ENCODE results near the gene SRD5A1.

SRD5A1 gene

GRCh38 chr5:6632888-6633468 lies at the start of gene SRD5A1, which contains the start of gene NSUN2:
SRD5A1 (plus strand) TSS chr5:6633440; CDS start chr5:6633577, 137 bp downstream.
NSUN2 (minus strand) TSS chr5:6633044; CDS start chr5:6632979, 65 bp downstream.
- DNase-seq, result peak; percentile 85

GRCh38 chr5:6584101-6584645 lies 49.1 kb upstream of the SRD5A1 start:
- DNase-seq, result no peak

- DNase-seq, result no peak
Measured at GRCh38 chr5:6584727-6585126, 48.5 kb upstream of the SRD5A1 start.

GRCh38 chr5:6585168-6585567 lies 48.1 kb upstream of the SRD5A1 start:
- DNase-seq, result no peak

- no peak for DNase-seq
Measured at GRCh38 chr5:6585939-6586646, 47.1 kb upstream of the SRD5A1 start.

DNA sequence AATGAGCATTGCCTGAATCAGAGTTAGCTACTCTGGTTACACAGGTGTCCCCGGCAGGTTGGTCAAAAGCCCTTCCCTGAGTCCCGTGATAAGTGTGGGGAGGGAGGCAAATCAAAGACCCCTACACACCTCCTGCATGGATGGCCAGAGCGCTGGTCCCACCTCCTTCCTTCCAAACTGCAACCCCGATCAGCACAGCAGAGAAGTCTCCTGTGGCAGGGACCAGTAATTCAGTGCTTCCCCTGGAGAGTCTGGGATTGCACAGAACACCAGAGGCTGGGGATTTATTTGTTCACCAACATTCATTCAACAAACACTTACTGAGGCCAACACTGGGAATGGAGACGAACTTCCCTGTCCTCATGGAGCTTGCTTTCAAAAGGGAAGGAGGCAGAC lies 46.6 kb upstream of the SRD5A1 start:
- no peak for DNase-seq

- DNase-seq, result no peak
Measured at GRCh38 chr5:6587171-6587570, 46.1 kb upstream of the SRD5A1 start.

GRCh38 chr5:6590581-6590980 lies 42.7 kb upstream of the SRD5A1 start:
- DNase-seq, result no peak

GRCh38 chr5:6591671-6592288 lies 41.5 kb upstream of the SRD5A1 start:
- no peak for DNase-seq

DNA sequence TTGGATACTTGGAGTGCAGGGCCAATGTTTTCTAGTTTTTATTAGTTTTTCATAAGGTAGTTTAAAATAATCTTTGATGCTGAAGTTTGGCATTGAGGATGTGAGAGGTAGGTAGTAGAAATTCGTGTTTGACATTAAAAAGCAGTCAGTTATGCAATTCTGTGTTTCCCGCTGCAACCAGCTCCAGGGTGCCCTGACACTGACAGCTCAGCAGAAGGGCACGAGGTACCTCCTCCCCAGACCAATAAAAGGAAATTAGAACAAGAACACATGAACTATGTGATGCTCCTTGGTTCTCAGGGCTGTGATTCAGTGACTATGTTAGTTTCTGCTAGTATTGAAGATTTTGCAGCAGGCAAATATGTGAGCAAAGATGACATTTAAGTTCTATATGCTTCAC lies 40.6 kb upstream of the SRD5A1 start:
- DNase-seq, result no peak

- DNase-seq, result no peak
Measured at GRCh38 chr5:6593148-6594016, 39.9 kb upstream of the SRD5A1 start.

- DNase-seq, result no peak
Measured at GRCh38 chr5:6594066-6594465, 39.2 kb upstream of the SRD5A1 start.

DNA sequence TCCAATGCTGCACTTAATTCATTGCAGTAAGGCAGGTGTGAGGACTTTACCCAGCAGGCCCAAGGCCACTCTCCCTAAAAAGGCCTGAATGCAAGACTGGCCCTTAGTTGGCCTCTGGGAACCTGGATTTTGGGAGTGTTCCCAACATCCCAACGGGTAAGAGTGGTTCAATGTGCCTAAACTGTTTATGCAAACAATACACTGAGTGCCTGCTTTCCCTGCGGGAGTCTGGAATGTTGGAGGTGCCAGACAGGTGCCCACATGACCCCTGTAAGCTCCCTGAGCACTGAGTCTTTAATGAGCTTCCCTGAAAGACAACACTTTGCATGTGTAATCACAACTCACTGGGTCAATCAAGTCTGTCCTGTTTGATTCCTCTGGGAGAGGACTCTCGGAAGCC lies 37.8 kb upstream of the SRD5A1 start:
- DNase-seq, result no peak

GRCh38 chr5:6596388-6596787 lies 36.9 kb upstream of the SRD5A1 start:
- no peak for DNase-seq

DNA sequence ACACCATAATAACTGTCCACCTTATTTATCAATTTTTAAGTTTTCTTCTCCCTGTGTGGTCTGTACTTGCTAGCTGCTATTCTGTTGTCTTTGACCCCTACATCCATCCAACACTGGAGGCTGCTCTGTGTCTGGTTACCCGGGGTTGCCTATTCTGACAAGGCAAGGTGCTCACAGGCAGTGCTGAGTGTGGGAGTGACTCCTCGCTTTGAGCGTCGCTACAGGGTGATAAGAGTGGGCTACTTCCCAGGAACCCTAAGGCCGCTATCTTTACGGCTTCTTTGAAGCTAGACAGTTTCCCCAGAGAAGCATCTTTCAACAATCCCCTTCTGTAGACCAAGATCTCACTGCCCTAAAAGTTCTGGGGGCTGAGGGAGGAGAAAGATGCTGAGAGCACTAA lies 35.7 kb upstream of the SRD5A1 start:
- DNase-seq, result no peak

- no peak for DNase-seq
Measured at GRCh38 chr5:6598351-6598900, 34.8 kb upstream of the SRD5A1 start.

GRCh38 chr5:6599739-6600138 lies 33.5 kb upstream of the SRD5A1 start:
- DNase-seq, result no peak

DNA sequence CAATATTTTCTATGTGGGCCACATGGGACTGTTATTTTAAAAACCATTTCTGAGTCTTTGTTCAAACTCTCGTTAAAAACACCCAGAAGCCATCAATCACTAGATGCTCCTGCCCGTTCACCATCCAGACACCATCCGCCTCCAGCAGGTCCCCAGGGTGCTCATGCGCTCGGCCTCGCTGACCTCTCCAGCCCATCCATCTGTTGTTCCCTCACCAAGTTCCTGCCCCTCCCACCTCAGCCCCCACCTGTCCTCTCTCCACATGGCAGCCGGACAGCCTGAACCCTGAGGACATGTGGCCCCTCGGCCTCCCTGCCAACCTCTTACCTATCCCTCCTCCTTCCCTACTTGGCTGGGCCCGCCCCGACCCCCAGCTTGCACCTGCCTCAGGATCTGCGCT lies 32.0 kb upstream of the SRD5A1 start:
- DNase-seq, result no peak

DNA sequence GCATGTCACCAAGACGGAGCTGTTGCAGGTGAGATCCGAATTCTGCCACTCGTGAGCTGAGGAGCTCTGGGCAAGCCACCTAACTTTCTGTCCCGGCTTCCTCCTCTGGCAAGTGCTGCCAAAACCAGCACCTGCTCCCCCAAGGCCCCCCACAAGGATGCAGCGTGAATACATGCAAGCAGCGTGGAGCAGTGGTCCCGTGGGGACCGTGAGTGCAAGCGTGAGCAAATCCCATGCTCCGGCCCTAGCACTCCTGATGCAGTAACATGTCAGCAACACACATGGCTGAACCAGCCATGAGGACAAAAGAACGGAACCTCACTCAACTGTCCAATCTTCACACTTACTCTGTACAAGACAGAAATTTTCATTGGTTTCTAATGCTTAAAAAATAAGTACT lies 31.4 kb upstream of the SRD5A1 start:
- DNase-seq, result no peak

DNA sequence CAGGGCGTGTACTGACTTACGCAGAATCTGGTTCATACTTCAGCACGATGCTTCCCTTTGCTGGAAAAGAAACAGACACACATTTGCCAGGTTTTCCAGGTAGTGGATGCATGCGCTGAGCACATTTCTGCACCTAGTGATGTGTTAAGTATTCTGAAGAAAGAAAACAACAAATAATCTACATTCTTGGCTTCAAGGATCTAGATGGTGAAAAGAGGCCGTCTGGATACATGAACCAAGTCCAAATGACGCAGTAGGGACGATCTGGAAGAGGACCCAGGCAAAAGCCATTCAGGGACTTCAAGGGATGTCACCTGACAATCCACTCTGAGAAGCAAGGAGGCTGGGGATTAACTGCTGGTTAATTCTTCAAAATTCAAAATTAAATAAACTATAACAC lies 30.8 kb upstream of the SRD5A1 start:
- DNase-seq, result no peak

GRCh38 chr5:6603643-6604042 lies 29.6 kb upstream of the SRD5A1 start:
- no peak for DNase-seq

DNA sequence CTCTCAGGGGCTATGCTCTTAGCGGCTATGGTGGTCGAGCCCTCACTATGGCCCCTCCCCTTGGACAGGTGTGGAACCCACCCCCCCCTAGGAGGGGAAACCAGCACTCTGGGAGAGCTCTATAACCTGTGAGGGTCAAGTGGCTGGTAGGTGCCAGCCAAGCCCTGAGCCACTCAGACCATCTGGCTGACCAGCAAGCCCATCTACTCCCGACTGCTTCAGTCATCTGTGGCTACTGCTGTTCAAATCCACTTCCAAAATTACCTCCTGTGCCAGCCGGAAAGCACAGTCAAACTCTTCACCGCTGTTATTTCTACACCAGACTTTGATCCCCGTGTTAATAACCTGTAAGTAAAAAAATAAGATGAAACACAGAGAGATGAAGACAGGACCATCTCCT lies 28.9 kb upstream of the SRD5A1 start:
- no peak for DNase-seq

GRCh38 chr5:6604946-6605345 lies 28.3 kb upstream of the SRD5A1 start:
- DNase-seq, result no peak
